A673 (cell line): ENCODE results near the gene ME3.
"Not testable (repeated sequence)": the region's sequence is repeated elsewhere in the genome, so short reads cannot be mapped to it uniquely, and the experiment has no call there.

Experiments used
- EZH2 ChIP-seq: fragments of 200-600 bp; sonication (generic); IDR thresholded peaks from 2 replicates; pipeline ENCODE4 v1.6.1; 2017; ENCODE audit warnings: borderline replicate concordance, low read depth, mild to moderate bottlenecking, mixed read lengths, antibody characterized with exemption, low read length; ENCODE audit not compliant: poor library complexity, severe bottlenecking
- TF ChIP-seq, protein P1 (sequence below): fragments of 300-800, 200-600 bp; sonication (generic); conservative IDR thresholded peaks from 2 replicates; pipeline ENCODE4 v1.5.1; 2017; ENCODE audit warnings: low read depth, mild to moderate bottlenecking, antibody characterized with exemption, low read length, moderate library complexity, mixed read lengths

DNA sequence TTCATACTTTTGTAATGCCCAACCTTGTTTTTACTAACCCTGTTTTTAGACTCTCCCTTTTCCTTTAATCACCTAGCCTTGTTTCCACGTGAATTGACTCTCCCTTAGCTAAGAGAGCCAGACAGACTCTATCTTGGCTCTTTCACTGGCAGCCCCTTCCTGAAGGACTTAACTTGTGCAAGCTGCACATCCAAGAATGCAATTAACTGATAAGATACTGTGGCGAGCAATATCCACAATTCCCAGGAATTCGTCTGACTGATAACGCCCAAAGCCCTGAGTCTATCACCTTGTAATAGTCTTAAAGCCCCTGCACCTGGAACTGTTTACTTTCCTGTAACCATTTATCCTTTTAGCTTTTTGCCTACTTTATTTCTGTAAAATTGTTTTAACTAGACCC is 248.9 kb downstream of the ME3 start:
- TF ChIP-seq, protein P1, sequence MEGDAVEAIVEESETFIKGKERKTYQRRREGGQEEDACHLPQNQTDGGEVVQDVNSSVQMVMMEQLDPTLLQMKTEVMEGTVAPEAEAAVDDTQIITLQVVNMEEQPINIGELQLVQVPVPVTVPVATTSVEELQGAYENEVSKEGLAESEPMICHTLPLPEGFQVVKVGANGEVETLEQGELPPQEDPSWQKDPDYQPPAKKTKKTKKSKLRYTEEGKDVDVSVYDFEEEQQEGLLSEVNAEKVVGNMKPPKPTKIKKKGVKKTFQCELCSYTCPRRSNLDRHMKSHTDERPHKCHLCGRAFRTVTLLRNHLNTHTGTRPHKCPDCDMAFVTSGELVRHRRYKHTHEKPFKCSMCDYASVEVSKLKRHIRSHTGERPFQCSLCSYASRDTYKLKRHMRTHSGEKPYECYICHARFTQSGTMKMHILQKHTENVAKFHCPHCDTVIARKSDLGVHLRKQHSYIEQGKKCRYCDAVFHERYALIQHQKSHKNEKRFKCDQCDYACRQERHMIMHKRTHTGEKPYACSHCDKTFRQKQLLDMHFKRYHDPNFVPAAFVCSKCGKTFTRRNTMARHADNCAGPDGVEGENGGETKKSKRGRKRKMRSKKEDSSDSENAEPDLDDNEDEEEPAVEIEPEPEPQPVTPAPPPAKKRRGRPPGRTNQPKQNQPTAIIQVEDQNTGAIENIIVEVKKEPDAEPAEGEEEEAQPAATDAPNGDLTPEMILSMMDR, result not testable (repeated sequence)
- not testable (repeated sequence) for TF ChIP-seq EZH2
